GM12878 (cell line): ENCODE measurements around the gene CYP2A6. TPM values are rescaled to one million over a fixed set of nuclear protein-coding genes. Genes with fewer than 3 reads are reported as not detected.

Source experiments
- ATAC-seq: fragments of 200-7000 bp; cut with Tn5 transposase; 3 replicates; pipeline ENCODE4 v1.9.1; 2020; ENCODE audit warnings: mild to moderate bottlenecking, moderate library complexity
- BruUV-seq: library from RNA; stranded (reverse); fragments of 400-500 nt; replicated peaks from 2 replicates; lab custom pipeline; 2021; lab: Mats Ljungman, UMichigan
- CTCF ChIA-PET: fragments of 300-600 bp; sonication (Branson Sonifier 250); formaldehyde crosslinking; extraction: SDS; loops from one replicate; lab custom pipeline; 2021; ENCODE audit warnings: inconsistent platforms; lab: Yijun Ruan, JAX
- POLR2A ChIA-PET: fragments of 350-600 bp; formaldehyde crosslinking; extraction: SDS; loops from one replicate; lab custom pipeline; 2021; ENCODE audit warnings: inconsistent platforms; lab: Charles Lee
- RAD21 ChIA-PET: fragments of 300-600 bp; sonication (Branson Sonifier 250); formaldehyde crosslinking; loops from one replicate; lab custom pipeline; 2023; ENCODE audit warnings: antibody characterized with exemption; ENCODE audit not compliant: unreplicated experiment; lab: Charles Lee
- SMC1A ChIA-PET: fragments of 300-600 bp; sonication (Branson Sonifier 250); formaldehyde crosslinking; loops from one replicate; lab custom pipeline; 2023; ENCODE audit not compliant: unreplicated experiment, uncharacterized antibody; lab: Charles Lee
- DNase-seq: peaks from one replicate; pipeline ENCODE4 v3.0.0-alpha.2; 2011; ENCODE audit warnings: low read depth, low spot score
- FAIRE-seq: peaks from 3 replicates; lab custom pipeline; 2011; peaks lifted over from hg19 to GRCh38; lab: Jason Lieb, UNC
- H2AFZ ChIP-seq: 2 replicates; pipeline ENCODE4 v1.6.0; 2011; ENCODE audit warnings: low read depth, low read length, control low read depth; ENCODE audit not compliant: control insufficient read depth
- H3K27ac ChIP-seq: 2 replicates; pipeline ENCODE4 v1.5.1; 2011; ENCODE audit warnings: control low read depth; ENCODE audit not compliant: control insufficient read depth, insufficient read depth
- H3K27me3 ChIP-seq, 2 experiments: replicated peaks in 1 of 2; 2 replicates each; pipeline versions ENCODE4 v1.6.0 to v1.6.1; 2011; ENCODE audit warnings: low read length in 1 of 2; ENCODE audit not compliant: control insufficient read depth in 2 of 2, insufficient read depth in 2 of 2
- H3K36me3 ChIP-seq, 2 experiments: 2 replicates each; pipeline ENCODE4 v1.5.1; 2011; ENCODE audit warnings: low read length in 1 of 2; ENCODE audit not compliant: control insufficient read depth in 2 of 2, insufficient read depth in 2 of 2
- H3K4me1 ChIP-seq: 2 replicates; pipeline ENCODE4 v1.6.1; 2011; ENCODE audit warnings: mild to moderate bottlenecking, low read length, moderate library complexity, mixed read lengths; ENCODE audit not compliant: control insufficient read depth, insufficient read depth
- H3K4me2 ChIP-seq: 2 replicates; pipeline ENCODE4 v1.6.0; 2011; ENCODE audit warnings: control low read depth; ENCODE audit not compliant: control insufficient read depth, insufficient read depth
- H3K4me3 ChIP-seq: fragments of 200-600 bp; sonication (generic); 2 replicates; pipeline ENCODE4 v1.5.1; 2016
- H3K79me2 ChIP-seq: 2 replicates; pipeline ENCODE4 v1.6.0; 2011; ENCODE audit warnings: low read length; ENCODE audit not compliant: control insufficient read depth, insufficient read depth
- H3K9ac ChIP-seq: 2 replicates; pipeline ENCODE4 v1.8.0; 2011; ENCODE audit warnings: low read length, control low read depth, mixed read lengths; ENCODE audit not compliant: control insufficient read depth, insufficient read depth
- H3K9me3 ChIP-seq: replicated peaks from 3 replicates; pipeline ENCODE4 v1.5.1; 2011; ENCODE audit warnings: mild to moderate bottlenecking, low read length; ENCODE audit not compliant: control insufficient read depth, insufficient read depth
- H4K20me1 ChIP-seq: 2 replicates; pipeline ENCODE4 v1.6.0; 2011; ENCODE audit not compliant: control insufficient read depth, insufficient read depth
- DPF2 ChIP-seq: fragments of 450-650 bp; IDR thresholded peaks from 2 replicates; pipeline ENCODE4 v1.6.1; 2017; ENCODE audit warnings: mild to moderate bottlenecking
- EGR1 ChIP-seq, 2 experiments: IDR thresholded peaks; 1 replicate in 1 of 2; 2 replicates in 1 of 2; pipeline ENCODE4 v1.6.1; 2011 to 2012; ENCODE audit warnings: low read depth in 2 of 2, low read length in 2 of 2, borderline replicate concordance in 1 of 2, mild to moderate bottlenecking in 1 of 2, moderate library complexity in 1 of 2
- FOXM1 ChIP-seq: IDR thresholded peaks from 2 replicates; pipeline ENCODE4 v1.6.1; 2012; ENCODE audit warnings: low read depth, mild to moderate bottlenecking, inconsistent platforms, low read length, moderate library complexity
- GATAD2B ChIP-seq: fragments of 450-650 bp; conservative IDR thresholded peaks from 2 replicates; pipeline ENCODE4 v1.6.1; 2017; ENCODE audit warnings: low read depth, mild to moderate bottlenecking, moderate library complexity
- HDGF ChIP-seq: fragments of 450-650 bp; IDR thresholded peaks from 2 replicates; pipeline ENCODE4 v1.6.1; 2016; ENCODE audit warnings: antibody characterized with exemption
- IRF4 ChIP-seq: IDR thresholded peaks from 2 replicates; pipeline ENCODE4 v1.6.1; 2011; ENCODE audit warnings: low read depth, low read length
- KAT2A ChIP-seq: conservative IDR thresholded peaks from 2 replicates; pipeline ENCODE4 v1.6.1; 2011; ENCODE audit warnings: low read depth, low read length; ENCODE audit not compliant: control insufficient read depth
- KLF5 ChIP-seq: fragments of 450-650 bp; IDR thresholded peaks from 2 replicates; pipeline ENCODE4 v1.6.1; 2014; ENCODE audit warnings: mild to moderate bottlenecking; ENCODE audit not compliant: partially characterized antibody
- NFIC ChIP-seq: IDR thresholded peaks from 2 replicates; pipeline ENCODE4 v1.6.1; 2012; ENCODE audit warnings: low read depth, mild to moderate bottlenecking, inconsistent platforms, low read length, moderate library complexity
- PML ChIP-seq: IDR thresholded peaks from 2 replicates; pipeline ENCODE4 v1.6.1; 2012; ENCODE audit warnings: low read length, inconsistent platforms
- SMAD1 ChIP-seq: fragments of 450-650 bp; IDR thresholded peaks from 2 replicates; pipeline ENCODE4 v1.6.1; 2018; ENCODE audit warnings: mild to moderate bottlenecking, low read depth; ENCODE audit not compliant: partially characterized antibody
- TBL1XR1 ChIP-seq: IDR thresholded peaks from 2 replicates; pipeline ENCODE4 v1.6.1; 2012; ENCODE audit warnings: low read depth, low read length, improper control_type of control experiment
- WGBS: methylation state at CpG from one replicate; pipeline ENCODE4 v1.1.6; 2016; ENCODE audit warnings: low lambda C conversion rate; ENCODE audit not compliant: insufficient replicate concordance, insufficient coverage; ENCODE audit errors: missing lambda C conversion rate; 5-methylcytosine and 5-hydroxymethylcytosine counted together
- in situ Hi-C: fragments of 300-500 bp; cut with MboI; formaldehyde crosslinking; loops from 9 replicates; pipeline ENCODE4 v1.14.3; 2018; ENCODE audit warnings: mixed read lengths
- intact Hi-C: fragments of 100-400 bp; cut with micrococcal nuclease; formaldehyde crosslinking; loops from one replicate; pipeline ENCODE4 v1.14.2; 2022; ENCODE audit not compliant: unreplicated experiment
- polyA plus RNA-seq, 11 experiments: library from polyadenylated mRNA; depleted of rRNA in 4 of 11; unstranded in 6 of 11; stranded (reverse) in 5 of 11; fragments of >200 nt; fragmentation: Nextera tagmentation in 4 of 11; fragmentation: Illumina TruSeq in 1 of 11; extraction: Ambion mirVana in 4 of 11; extraction: Trizol in 1 of 11; gene quantifications; 1 replicate in 1 of 11; 2 replicates in 10 of 11; pipeline versions ENCODE4 v1.2.1 to v1.2.3, GENCODE V29; 2011 to 2016; ENCODE audit warnings: inconsistent platforms in 2 of 11, missing spikeins in 2 of 11, low read depth in 1 of 11
- total RNA-seq, 4 experiments: library from RNA; depleted of rRNA in 3 of 4; stranded (reverse); fragments of >200 nt in 3 of 4; fragmentation: Illumina TruSeq in 1 of 4; extraction: Trizol in 1 of 4; gene quantifications; 2 replicates each; pipeline versions ENCODE4 v1.2.1 to v1.2.3, GENCODE V29; 2013 to 2021
- TF ChIP-seq, protein P1 (sequence below): IDR thresholded peaks from 2 replicates; pipeline ENCODE4 v1.6.1; 2012; ENCODE audit warnings: low read length, inconsistent platforms
- TF ChIP-seq, protein P2 (sequence below), 3 experiments: IDR thresholded peaks in 2 of 3; conservative IDR thresholded peaks in 1 of 3; 2 replicates each; pipeline ENCODE4 v1.5.1; 2011; ENCODE audit warnings: low read depth in 3 of 3, low read length in 3 of 3, mild to moderate bottlenecking in 3 of 3, control low read depth in 2 of 3, moderate library complexity in 2 of 3, inconsistent platforms in 1 of 3, mixed read lengths in 1 of 3; ENCODE audit not compliant: control insufficient read depth in 2 of 3, insufficient read depth in 1 of 3; ENCODE audit errors: extremely low read depth in 1 of 3
- TF ChIP-seq, protein P3 (sequence below): fragments of 450-650 bp; conservative IDR thresholded peaks from 2 replicates; pipeline ENCODE4 v1.6.1; 2017; ENCODE audit warnings: mild to moderate bottlenecking, moderate library complexity

CYP2A6 gene
- total and polyA plus RNA-seq, 10 of the 15 experiments (the other 5 are each of a cell fraction or from before 2014, with no cell fraction given) = 0.97 TPM; not detected in 9

DNA sequence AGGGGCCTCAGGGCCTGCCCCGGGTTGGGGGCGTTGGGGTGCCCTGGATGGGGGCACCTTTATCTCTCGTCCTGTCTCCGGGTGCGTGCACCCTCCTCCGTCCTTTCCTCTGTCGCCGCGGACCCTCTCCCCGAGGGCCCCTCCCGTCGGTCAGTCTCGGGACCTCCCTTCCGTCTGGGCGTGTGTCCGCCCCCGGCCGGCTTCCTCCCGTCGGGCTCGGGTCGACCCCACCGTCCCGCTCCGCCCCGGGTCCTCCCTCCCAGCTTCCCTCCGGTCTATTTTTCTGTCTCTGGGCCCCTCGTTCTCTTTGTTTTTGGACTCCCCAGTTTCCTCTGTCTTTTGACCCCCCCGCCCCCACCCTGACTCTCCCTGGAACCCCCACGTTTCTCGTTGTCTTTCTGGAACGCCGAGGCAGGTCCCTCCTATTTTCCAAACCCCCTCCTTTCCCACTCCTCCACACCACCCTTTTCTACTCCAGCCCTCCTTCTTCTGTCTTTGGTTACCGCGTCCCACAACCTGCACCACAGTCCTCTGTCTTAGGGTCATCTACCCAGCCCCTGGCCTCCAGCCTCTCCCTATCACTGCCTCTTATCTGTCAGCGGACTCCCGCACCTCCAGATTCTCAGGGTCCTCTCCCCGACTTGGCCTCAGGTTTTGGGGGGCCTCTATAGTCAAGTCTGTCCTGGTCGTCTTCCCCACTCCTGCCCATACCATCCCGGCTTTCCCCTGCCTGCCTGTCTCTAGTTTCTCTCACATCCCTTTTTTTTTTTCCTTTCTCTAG lies 50.5 kb downstream of the CYP2A6 start:
- in situ Hi-C loops (no loop called here), intact Hi-C loops (loop anchor here (2.0 kb wide), 2 partner anchors 83 to 463 kb away; partner anchors contain the start of genes COQ8B and ITPKC)
- ChIA-PET CTCF (interaction anchor here (1.1 kb wide), 1 partner anchor 47 kb away, joined by 3 read pairs; no protein-coding TSS in a partner anchor), RAD21 (interaction anchor here (1.2 to 4.6 kb wide), 7 partner anchors 22 to 137 kb away, joined by 5 to 56 read pairs (median 8); partner anchors contain the start of genes ACTMAP, RAB4B and SNRPA), POLR2A (interaction anchor here (0.7 to 4.3 kb wide), 7 partner anchors 21 to 84 kb away, joined by 3 to 83 read pairs (median 6); partner anchors contain the start of genes ACTMAP, COQ8B, RAB4B and SNRPA), SMC1A (interaction anchor here (2.3 to 5.3 kb wide), 2 partner anchors 22 to 48 kb away, joined by 21 to 39 read pairs; partner anchors contain the start of genes ACTMAP, RAB4B and SNRPA)
- no peaks in the 10 kb centered on the region for H3K9me3 ChIP-seq
- peak overlapping the region; percentile 91 for H3K27ac ChIP-seq
- WGBS = under 1% methylated on average over 25 of the region's 40 CpGs
- H3K4me2 ChIP-seq = peak overlapping the region; percentile 88
- H2AFZ ChIP-seq = peak overlapping the region; percentile 45
- peaks cover 15% of the 10 kb centered on the region for H4K20me1 ChIP-seq
- FAIRE-seq (no peak), DNase-seq (no peak), ATAC-seq (peak; percentile 11)
- peaks cover 51% of the 10 kb centered on the region for H3K4me1 ChIP-seq
- no TSS peak for BruUV-seq
- no peaks in the 10 kb centered on the region for H3K27me3 ChIP-seq
- peak overlapping the region; percentile 84 for H3K9ac ChIP-seq
- peaks cover 54% of the 10 kb centered on the region for H3K79me2 ChIP-seq
- peak overlapping the region; percentile 98 for H3K4me3 ChIP-seq
- peaks cover 7 to 11% of the 10 kb centered on the region in 2 experiments; a peak in 3 of 4 replicates for H3K36me3 ChIP-seq
- TF ChIP-seq, protein P1, sequence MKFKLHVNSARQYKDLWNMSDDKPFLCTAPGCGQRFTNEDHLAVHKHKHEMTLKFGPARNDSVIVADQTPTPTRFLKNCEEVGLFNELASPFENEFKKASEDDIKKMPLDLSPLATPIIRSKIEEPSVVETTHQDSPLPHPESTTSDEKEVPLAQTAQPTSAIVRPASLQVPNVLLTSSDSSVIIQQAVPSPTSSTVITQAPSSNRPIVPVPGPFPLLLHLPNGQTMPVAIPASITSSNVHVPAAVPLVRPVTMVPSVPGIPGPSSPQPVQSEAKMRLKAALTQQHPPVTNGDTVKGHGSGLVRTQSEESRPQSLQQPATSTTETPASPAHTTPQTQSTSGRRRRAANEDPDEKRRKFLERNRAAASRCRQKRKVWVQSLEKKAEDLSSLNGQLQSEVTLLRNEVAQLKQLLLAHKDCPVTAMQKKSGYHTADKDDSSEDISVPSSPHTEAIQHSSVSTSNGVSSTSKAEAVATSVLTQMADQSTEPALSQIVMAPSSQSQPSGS = no peak
- TF ChIP-seq EGR1 (IDR thresholded peaks at IDR 0.05; ENCODE audit: borderline replicate concordance in 1 of 2, low read depth in 2 of 2, low read length in 2 of 2) (peak in 1 of 2 experiments; percentile 77; a peak in 2 of 3 replicates), HDGF (no peak), TBL1XR1 (no peak), GATAD2B (peak; percentile 47), IRF4 (no peak), PML (no peak), FOXM1 (no peak), KAT2A (no peak), KLF5 (no peak), DPF2 (peak; percentile 46; the same call in 1 of the 2 replicates), SMAD1 (no peak), NFIC (no peak)
- TF ChIP-seq, protein P2, sequence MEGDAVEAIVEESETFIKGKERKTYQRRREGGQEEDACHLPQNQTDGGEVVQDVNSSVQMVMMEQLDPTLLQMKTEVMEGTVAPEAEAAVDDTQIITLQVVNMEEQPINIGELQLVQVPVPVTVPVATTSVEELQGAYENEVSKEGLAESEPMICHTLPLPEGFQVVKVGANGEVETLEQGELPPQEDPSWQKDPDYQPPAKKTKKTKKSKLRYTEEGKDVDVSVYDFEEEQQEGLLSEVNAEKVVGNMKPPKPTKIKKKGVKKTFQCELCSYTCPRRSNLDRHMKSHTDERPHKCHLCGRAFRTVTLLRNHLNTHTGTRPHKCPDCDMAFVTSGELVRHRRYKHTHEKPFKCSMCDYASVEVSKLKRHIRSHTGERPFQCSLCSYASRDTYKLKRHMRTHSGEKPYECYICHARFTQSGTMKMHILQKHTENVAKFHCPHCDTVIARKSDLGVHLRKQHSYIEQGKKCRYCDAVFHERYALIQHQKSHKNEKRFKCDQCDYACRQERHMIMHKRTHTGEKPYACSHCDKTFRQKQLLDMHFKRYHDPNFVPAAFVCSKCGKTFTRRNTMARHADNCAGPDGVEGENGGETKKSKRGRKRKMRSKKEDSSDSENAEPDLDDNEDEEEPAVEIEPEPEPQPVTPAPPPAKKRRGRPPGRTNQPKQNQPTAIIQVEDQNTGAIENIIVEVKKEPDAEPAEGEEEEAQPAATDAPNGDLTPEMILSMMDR (IDR thresholded peaks at IDR 0.05 in 2 of 3, conservative IDR thresholded peaks at IDR 0.05 in 1 of 3; ENCODE audit: control insufficient read depth in 2 of 3, extremely low read depth in 1 of 3, insufficient read depth in 1 of 3, low read depth in 3 of 3, low read length in 3 of 3) = no peak
- TF ChIP-seq, protein P3, sequence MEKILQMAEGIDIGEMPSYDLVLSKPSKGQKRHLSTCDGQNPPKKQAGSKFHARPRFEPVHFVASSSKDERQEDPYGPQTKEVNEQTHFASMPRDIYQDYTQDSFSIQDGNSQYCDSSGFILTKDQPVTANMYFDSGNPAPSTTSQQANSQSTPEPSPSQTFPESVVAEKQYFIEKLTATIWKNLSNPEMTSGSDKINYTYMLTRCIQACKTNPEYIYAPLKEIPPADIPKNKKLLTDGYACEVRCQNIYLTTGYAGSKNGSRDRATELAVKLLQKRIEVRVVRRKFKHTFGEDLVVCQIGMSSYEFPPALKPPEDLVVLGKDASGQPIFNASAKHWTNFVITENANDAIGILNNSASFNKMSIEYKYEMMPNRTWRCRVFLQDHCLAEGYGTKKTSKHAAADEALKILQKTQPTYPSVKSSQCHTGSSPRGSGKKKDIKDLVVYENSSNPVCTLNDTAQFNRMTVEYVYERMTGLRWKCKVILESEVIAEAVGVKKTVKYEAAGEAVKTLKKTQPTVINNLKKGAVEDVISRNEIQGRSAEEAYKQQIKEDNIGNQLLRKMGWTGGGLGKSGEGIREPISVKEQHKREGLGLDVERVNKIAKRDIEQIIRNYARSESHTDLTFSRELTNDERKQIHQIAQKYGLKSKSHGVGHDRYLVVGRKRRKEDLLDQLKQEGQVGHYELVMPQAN = peak; percentile 45; the same call in 1 of the 2 replicates
